Retinal pigment epithelial cell (primary cell): ENCODE data around the gene CUX1.
"Not testable (repeated sequence)": the region's sequence is repeated elsewhere in the genome, so short reads cannot be mapped to it uniquely, and the experiment has no call there.

Source experiments
- DNase-seq: peaks from one replicate; pipeline ENCODE4 v3.0.0-alpha.2; 2010; ENCODE audit warnings: low read depth
- H3K4me3 ChIP-seq: 2 replicates; pipeline ENCODE4 v1.5.1; 2011; ENCODE audit warnings: mild to moderate bottlenecking, low read length, control low read depth, moderate library complexity
- TF ChIP-seq, protein P1 (sequence below): conservative IDR thresholded peaks from 2 replicates; pipeline ENCODE4 v1.5.1; 2011; ENCODE audit warnings: low read depth, low read length, control low read depth, inconsistent platforms

Gene CUX1

DNA sequence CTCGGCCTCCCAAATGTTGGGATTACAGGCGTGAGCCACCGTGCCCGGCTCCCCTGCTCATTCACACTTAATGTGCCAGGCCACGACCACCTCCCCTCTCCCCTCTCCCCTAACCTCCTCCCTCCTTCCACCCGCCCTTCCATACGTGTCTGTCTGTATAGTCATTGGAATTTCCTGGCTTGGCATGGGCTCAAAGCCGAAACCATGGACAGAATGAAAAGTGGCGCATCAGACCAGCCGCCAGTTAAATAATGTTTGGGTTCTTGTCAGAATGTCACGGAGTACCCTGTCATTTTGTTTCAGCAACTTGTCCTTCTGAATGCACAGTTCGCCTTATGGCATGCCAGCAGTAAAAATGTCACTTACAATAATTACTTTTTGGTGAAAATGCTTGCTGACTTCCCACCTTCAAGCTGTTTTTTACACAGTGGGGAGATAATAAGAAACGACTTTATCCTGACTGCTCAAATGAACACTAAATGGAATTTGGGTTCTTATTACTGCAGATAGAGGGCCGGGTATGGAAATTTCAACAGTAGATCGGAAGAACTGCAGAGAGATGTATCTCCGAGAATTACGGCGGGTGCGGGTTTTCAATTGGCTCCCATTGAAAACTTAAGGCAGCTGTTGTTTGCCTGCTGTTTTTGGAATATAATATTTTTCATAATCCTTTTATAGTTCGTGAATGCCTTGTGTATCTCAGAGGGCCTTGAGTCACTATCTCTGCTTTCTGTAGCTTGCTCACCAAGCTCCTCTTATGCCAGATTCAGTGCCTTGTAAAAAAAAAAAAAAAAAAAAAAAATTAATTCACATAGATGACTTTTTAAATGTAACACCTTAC, 403.8 kb downstream of the CUX1 start:
- no peak for DNase-seq

DNA sequence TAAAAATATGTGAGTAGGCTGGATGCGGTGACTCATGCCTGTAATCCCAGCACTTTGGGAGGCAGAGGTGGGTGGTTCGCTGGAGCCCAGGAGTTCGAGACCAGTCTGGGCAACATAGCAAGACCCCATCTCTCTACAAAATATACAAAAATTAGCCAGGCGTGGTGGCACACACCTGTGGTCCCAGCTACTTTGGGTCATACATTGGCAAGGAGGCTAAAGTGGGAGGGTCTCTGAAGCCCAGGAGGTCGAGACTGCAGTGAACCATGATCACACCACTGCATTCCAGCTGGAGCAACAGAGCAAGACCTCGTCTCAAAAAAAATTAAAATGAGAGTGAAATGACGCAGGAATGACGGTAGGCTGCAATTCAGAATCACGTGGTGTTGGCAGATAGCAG, 404.5 kb downstream of the CUX1 start:
- TF ChIP-seq, protein P1, sequence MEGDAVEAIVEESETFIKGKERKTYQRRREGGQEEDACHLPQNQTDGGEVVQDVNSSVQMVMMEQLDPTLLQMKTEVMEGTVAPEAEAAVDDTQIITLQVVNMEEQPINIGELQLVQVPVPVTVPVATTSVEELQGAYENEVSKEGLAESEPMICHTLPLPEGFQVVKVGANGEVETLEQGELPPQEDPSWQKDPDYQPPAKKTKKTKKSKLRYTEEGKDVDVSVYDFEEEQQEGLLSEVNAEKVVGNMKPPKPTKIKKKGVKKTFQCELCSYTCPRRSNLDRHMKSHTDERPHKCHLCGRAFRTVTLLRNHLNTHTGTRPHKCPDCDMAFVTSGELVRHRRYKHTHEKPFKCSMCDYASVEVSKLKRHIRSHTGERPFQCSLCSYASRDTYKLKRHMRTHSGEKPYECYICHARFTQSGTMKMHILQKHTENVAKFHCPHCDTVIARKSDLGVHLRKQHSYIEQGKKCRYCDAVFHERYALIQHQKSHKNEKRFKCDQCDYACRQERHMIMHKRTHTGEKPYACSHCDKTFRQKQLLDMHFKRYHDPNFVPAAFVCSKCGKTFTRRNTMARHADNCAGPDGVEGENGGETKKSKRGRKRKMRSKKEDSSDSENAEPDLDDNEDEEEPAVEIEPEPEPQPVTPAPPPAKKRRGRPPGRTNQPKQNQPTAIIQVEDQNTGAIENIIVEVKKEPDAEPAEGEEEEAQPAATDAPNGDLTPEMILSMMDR = no peak
- no peak for DNase-seq
- no peak overlapping the region for H3K4me3 ChIP-seq

More for the DNA sequence above, 403.8 kb downstream of the CUX1 start:
- H3K4me3 ChIP-seq = no peak overlapping the region
- TF ChIP-seq, protein P1 = no peak

DNA sequence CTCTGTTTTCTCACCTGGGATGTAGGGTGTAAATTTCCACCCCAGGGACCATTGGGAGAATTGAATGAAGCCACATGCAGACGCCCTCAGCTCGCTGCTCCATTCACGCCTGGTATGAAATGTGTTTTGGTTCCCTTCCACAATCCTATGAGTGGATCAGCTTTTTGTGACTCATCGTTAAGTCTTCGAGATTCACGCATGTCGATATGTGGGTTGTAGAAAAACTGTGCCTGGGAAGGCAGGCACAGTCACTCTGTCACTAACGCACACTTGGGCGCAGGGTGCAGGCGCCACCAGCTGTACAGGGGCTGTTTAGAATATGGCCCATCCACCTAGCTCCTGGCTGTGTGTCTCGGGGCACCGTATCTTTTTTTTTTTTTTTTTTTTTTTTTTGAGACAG, 405.0 kb downstream of the CUX1 start:
- no peak overlapping the region for H3K4me3 ChIP-seq
- TF ChIP-seq, protein P1 = no peak
- no peak for DNase-seq

DNA sequence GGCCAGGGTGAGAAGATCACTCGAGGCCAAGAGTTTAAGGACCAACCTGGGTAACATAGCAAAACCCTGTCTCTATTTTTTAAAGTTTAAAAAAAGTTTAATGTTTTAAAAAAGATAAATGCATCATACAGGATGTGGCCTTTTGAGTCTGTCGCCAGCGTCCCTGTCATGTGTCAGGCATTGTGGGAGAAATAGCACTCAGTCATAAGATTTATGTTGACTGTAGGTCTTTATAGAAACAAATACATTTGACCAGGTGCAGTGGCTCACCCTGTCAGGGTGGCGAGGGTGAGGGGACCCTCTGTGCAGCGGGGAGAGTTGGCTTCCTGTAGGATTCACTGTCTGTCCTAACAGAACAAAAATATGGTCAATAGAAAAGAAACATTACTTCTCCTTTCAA, 405.8 kb downstream of the CUX1 start:
- H3K4me3 ChIP-seq = no peak overlapping the region
- no peak for DNase-seq
- TF ChIP-seq, protein P1 = no peak

DNA sequence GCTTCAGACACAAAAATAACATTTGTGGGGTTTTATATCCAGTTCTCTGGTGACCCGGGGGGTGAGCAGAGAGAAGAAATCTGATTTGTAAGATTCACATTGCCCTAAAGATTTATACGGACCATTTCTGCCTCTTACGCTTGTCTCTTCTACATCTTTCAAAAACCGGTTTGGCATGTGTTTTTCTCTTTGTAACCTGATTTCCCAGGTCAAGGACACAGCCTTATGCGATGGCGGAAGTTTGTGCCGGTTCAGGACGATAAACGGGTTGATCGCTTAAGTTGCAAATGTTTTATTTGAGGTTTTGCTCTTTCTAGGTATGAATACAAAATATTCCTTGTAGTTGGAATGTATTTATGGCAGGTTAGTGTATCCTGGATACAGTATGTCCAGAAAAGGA, 407.6 kb downstream of the CUX1 start:
- DNase-seq = no peak
- TF ChIP-seq, protein P1 = no peak
- no peak overlapping the region for H3K4me3 ChIP-seq

DNA sequence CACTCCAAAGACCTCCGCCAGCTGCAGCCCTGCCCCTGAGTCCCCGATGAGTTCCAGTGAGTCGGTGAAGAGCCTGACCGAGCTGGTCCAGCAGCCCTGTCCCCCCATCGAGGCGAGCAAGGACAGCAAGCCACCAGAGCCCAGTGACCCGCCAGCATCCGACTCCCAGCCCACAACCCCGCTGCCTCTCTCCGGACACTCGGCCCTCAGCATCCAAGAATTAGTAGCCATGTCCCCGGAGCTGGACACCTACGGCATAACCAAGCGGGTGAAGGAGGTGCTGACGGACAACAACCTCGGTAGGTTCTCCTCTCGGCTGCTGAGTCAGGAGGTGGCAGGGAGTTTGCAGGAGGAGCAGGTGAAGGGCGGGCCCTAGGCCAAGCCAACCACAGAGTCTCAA, 409.9 kb downstream of the CUX1 start:
- TF ChIP-seq, protein P1 = no peak
- no peak overlapping the region for H3K4me3 ChIP-seq
- DNase-seq = no peak

DNA sequence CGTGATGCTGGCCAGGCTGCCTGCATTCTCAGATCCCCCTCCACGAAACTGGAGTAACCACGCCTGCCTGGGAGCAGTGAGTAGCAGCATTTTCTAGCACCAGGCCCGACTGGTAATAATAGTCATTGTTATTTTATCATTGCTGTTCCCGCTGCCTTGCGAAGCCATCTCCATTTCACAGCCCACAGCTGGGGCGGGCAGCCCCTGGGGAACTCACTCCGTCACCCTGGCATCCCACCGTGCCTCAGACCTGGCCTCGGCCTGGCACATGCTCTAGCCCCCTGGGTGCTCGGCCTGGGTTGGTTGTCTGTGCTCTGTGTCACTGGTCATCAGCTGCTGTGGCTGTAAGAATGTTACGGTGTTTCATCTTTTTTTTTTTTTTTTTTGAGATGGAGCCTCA, 411.5 kb downstream of the CUX1 start:
- TF ChIP-seq, protein P1 = no peak
- H3K4me3 ChIP-seq = no peak overlapping the region
- DNase-seq = no peak

DNA sequence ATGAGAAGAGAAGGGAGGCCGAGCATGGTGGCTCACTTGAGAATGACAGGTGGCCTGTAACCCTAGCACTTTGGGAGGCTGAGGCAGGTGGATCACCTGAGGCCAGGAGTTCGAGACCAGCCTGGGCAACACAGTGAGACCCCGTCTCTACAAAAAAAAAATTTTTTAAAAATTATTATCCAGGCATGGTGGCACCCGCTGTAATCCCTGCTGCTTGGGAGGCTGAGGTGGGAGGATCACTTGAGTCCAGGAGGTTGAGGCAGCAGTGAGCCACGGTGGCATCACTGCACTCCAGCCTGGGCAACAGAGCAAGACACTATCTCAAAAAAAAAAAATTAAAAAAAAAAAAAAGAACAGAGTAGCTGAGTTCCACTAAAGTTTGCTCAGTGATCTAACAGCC, 412.7 kb downstream of the CUX1 start:
- not testable (repeated sequence) for H3K4me3 ChIP-seq, DNase-seq
